A204.1 (cell line): ENCODE measurements around the gene PLEKHG3.
"Not testable (repeated sequence)": the region's sequence is repeated elsewhere in the genome, so short reads cannot be mapped to it uniquely, and the experiment has no call there.

Experiments used
- FAIRE-seq: peaks from 2 replicates; lab custom pipeline; 2012; peaks lifted over from hg19 to GRCh38; lab: Jason Lieb, UNC

Gene PLEKHG3

GRCh38 chr14:64704143-64704742 is at the start of gene PLEKHG3:
Gene PLEKHG3 (plus strand): TSS chr14:64704424. CDS start chr14:64727632, 23,208 bp downstream.
- no peak for FAIRE-seq

- no peak for FAIRE-seq
Measured at GRCh38 chr14:64654901-64655300, 49.3 kb upstream of the PLEKHG3 start.

DNA sequence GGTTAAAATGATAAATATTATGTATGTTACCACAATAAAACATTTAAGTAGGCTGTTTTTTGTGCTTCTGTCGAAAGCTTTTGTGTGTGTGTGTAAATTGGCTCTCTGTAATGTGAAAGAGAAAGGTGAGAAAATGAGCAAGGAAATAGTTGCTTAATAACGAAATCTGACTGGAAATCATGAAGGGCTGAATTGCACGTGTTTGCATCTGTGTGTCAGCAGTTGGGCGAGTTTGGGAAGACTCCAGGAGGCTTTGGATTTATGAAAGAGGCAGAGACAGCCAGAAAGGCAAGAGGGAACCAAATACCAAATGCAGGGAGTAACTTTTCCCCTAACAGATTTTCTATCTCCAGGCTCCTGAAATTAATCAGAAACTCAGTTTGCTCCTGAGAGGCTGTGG is 47.2 kb upstream of the PLEKHG3 start:
- FAIRE-seq, result no peak

DNA sequence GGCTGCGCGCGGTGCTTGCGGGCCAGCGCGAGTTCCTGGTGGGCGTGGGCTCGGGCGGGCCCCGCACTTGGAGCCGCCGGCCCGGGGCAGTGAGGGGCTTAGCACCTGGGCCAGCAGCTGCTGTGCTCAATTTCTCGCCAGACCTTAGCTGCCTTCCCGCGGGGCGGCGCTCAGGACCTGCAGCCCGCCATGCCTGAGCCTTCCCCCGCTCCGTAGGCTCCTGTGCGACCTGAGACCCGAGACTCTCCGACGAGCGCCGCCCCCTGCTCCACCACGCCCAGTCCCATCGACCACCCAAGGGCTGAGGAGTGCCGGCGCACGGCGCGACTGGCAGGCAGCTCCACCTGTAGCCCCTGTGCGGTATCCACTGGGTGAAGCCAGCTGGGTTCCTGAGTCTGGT is 46.0 kb upstream of the PLEKHG3 start:
- FAIRE-seq, result no peak

GRCh38 chr14:64658700-64659264 is 45.4 kb upstream of the PLEKHG3 start:
- FAIRE-seq, result not testable (repeated sequence)

GRCh38 chr14:64659366-64659765 is 44.9 kb upstream of the PLEKHG3 start:
- no peak for FAIRE-seq

- no peak for FAIRE-seq
Measured at GRCh38 chr14:64663174-64663573, 41.0 kb upstream of the PLEKHG3 start.

DNA sequence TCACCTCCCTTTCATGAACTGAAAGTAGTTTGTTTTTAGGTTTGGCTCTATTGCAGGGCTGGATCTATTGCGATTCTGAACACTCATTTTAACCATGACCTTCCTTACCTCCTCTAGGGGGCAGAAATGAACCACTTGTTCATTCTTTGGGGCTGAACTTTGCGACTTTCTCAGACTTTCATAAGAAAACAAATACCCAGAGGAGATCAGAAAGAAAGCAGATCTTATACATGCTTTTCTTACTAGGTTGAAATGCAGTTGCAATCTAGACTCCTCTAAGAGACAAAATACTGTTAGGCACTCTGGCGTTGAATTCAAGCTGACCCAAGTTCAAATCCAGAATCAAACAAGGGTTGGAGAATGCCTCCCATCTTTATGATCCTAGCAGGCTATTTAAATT is 32.6 kb upstream of the PLEKHG3 start:
- peak; percentile 40 for FAIRE-seq

DNA sequence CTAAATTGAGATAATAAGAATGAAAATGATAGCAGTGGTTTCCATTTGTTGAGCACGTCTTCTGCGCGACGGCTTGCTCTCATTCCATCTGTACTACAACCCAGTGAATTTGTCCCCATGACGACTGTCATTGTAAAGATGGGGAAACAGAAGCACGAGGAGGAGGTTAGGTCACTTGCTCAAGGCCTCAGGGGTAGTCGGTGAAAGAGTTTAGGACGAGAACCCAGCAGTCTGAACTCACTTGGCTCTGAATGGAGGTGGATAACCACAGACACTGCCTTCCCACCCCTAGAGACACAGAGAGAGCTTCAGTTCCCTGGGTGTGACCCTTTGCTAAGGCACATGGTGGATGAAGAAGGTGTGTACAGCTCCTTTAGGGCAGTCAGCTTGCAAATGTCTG is 30.9 kb upstream of the PLEKHG3 start:
- FAIRE-seq, result no peak

GRCh38 chr14:64673748-64674147 is 30.5 kb upstream of the PLEKHG3 start:
- no peak for FAIRE-seq

- FAIRE-seq, result no peak
Measured at GRCh38 chr14:64674829-64675228, 29.4 kb upstream of the PLEKHG3 start.

- FAIRE-seq, result no peak
Measured at GRCh38 chr14:64675312-64675711, 28.9 kb upstream of the PLEKHG3 start.

GRCh38 chr14:64676410-64677008 is 27.7 kb upstream of the PLEKHG3 start:
- FAIRE-seq, result no peak

DNA sequence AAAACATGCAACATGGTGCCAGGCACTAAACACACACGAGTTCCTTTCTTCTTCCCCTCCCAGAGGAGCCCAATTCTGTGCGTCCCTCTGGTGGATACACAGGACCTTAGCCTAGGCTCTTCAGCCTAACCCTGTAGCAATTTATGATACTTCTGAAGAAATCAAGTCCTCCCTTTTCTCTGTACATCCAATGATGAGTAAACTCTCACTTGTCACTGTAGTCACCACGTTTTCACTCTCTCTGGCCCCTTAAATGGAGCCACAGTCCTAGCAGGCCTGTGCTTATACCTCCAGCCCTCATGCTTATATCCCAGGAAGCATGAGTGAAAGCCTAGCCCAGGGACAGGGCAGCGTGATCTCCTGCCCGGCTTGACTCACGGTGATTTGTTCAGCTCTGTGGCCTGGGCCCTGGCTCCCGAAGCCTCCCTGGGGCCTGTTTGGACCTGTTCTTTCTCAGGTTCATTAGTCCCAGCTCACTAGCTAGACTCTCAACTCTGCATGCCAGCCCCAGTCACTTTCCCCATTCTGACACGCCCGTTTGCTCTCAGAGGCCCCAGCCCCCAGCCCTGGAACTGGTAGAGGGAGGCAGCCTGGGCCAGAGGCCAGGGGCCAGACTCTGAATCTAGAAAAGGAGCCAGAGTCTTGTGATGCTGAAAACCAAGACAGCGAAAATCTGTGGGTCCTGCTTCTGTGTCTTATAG is 24.1 kb upstream of the PLEKHG3 start:
- no peak for FAIRE-seq

DNA sequence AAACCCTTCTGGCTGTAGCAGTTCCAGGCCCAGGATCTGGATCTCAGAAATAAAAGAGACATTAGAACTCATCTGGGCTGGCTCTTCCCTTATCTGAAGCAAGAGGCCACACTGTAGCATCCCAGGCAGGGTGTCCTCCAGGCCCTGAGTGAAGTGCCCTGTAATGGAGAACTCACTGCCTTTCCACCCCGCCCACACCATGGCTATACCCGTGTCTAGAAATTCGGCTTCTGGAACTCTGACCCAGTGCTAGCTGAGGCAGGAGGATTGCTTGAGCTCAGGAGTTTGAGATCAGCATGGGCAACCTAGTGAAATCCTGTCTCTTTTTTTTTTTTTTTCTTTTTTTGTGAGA is 23.5 kb upstream of the PLEKHG3 start:
- no peak for FAIRE-seq

DNA sequence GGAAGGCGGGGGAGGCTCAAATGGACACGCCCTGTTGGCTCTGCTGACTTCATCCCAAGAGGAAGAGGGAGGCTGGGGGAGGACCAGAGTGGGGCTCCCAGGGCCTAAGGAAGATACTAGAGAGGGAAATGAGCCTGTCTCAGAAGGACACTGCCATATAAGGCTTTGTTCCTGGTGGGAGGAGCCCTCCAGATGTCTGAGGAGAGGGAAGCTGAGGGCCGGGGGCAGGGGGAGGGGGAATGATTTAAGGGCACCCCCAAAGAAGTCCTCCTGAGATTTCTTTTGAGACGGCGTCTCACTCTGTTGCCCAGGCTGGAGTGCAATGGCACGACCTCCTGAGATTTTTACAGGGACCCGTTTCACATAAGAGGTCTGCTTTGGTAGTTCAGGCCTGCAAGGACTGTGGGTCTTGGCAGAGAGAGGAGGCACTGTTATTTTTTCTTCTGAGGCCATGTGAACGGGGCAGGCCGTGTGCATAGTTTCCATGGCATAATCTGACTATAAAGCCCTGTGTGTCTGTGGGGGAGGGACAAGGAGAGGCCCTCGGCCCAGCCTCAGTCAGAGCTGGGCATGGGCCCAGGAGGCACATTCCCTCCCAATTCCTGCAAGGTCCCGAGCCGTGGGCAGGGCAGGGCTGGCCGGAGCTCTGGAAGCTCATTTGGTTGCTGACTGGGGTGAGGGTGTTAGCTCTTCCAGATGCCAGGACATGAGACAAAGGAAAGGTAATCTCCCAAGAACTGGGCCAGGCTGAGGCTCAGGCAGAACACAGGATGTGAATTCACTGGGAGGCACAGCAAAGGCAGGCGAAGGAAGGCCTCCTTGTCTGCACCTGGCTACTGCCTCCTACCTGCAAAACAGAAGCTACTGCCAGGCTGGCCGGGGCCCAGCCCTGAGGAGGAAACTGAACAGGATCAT is 22.2 kb upstream of the PLEKHG3 start:
- no peak for FAIRE-seq

DNA sequence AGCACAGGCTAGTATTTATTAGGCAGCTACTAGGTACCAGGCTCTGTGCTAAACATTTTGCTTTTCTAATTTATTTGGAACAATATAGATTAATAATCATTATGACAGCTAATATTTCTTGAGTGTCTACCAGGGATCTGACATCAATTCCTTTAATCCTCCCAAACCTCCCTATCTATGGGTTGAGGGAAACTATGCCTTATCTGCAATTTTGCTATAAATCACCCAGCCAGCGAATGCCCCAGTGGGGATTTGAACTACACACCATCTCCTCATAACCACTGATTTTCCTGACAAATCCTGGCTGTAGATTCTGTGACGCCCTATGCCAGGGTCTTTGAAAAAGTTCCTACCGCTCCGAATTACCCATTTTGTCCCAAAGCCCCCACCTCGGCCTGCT is 21.4 kb upstream of the PLEKHG3 start:
- FAIRE-seq, result no peak

- no peak for FAIRE-seq
Measured at GRCh38 chr14:64683264-64683663, 21.0 kb upstream of the PLEKHG3 start.

- FAIRE-seq, result no peak
Measured at GRCh38 chr14:64684091-64684490, 20.1 kb upstream of the PLEKHG3 start.

GRCh38 chr14:64685371-64686281 is 18.6 kb upstream of the PLEKHG3 start:
- no peak for FAIRE-seq

- FAIRE-seq, result no peak
Measured at GRCh38 chr14:64686282-64686615, 18.0 kb upstream of the PLEKHG3 start.

DNA sequence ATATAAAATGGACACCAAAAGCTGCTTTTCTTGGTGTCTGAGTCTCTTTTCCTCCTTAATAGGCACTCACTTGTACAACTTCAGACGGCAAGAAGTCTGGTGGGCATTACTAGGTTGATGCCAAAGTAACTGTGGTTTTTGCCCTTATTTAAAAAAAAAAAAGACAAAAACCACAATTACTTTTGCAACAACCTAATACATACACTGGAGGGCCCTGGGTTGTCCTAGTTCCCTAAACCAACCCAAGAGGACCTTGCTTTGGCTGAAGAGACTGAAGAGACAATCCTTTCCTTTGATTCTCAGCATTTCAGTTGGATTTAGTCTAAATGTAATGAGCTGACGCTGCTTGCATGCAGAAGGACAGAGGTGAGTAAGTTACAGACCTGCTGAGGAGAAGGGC is 16.2 kb upstream of the PLEKHG3 start:
- FAIRE-seq, result no peak
